Coronary artery (tissue), 2 donors: ENCODE measurements around the gene CHRD.

ENCODE experiments used
- DNase-seq: peaks from one replicate; pipeline ENCODE4 v3.0.0-alpha.2; 2017; ENCODE audit warnings: low spot score
- H3K27ac ChIP-seq, 2 donors: fragments of 200-600 bp; sonication (generic); one replicate each; pipeline ENCODE4 v1.5.1; 2016 to 2019
- H3K4me3 ChIP-seq: fragments of 200-600 bp; sonication (generic); 2 replicates; pipeline ENCODE4 v1.5.1; 2016; ENCODE audit warnings: mild to moderate bottlenecking, moderate library complexity
- TF ChIP-seq, protein P1 (sequence below): fragments of 200-600 bp; sonication (generic); IDR thresholded peaks from one replicate; pipeline ENCODE4 v1.5.1; 2019; ENCODE audit warnings: antibody characterized with exemption

The CHRD gene

DNA sequence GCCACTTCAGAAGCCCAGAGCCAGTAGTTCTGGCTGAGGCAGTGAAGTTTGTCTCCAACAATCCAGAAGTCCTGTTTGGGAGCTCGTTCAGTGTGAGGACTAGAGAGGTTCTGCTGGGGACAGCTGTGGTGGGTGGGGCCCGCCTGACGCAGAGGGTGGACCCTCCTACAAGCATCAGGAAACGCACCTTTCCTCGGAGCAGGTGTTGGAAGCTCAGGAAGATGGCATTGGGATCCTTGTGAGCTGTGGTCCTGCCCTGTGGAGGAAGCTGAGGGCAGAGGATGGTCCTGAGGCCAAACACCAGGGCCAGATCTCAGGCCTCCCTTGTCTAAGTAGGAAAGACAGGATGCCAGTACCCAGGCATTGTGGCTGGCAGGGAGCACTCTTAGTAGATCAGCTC lies 6.9 kb upstream of the CHRD start:
- TF ChIP-seq, protein P1, sequence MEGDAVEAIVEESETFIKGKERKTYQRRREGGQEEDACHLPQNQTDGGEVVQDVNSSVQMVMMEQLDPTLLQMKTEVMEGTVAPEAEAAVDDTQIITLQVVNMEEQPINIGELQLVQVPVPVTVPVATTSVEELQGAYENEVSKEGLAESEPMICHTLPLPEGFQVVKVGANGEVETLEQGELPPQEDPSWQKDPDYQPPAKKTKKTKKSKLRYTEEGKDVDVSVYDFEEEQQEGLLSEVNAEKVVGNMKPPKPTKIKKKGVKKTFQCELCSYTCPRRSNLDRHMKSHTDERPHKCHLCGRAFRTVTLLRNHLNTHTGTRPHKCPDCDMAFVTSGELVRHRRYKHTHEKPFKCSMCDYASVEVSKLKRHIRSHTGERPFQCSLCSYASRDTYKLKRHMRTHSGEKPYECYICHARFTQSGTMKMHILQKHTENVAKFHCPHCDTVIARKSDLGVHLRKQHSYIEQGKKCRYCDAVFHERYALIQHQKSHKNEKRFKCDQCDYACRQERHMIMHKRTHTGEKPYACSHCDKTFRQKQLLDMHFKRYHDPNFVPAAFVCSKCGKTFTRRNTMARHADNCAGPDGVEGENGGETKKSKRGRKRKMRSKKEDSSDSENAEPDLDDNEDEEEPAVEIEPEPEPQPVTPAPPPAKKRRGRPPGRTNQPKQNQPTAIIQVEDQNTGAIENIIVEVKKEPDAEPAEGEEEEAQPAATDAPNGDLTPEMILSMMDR, result no peak
- no peak for DNase-seq
- Histone ChIP-seq H3K27ac (peak overlapping the region in 1 of 2 donors; percentile 20), H3K4me3 (no peak overlapping the region)

DNA sequence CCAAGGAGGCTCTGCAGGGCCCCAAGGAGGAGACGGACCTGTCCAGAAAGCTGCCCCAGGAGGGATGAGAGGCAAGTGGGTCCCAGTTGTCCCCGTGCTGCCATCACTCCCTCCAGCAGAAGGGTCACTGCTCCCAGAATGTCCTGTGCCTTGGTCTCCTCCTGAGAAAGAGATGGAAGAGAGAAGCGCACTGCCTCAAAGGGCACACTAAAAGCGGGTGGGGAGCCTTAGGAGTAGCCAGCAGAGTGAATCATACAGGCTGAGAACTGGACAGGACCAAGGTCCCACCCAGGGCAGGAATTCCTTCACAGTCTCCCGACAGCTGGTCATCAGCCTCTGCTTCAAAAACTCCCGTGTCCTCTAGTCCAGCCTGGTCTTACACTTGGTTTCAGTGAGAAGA lies 6.4 kb upstream of the CHRD start:
- Histone ChIP-seq H3K4me3 (no peak overlapping the region), H3K27ac (peak overlapping the region in 1 of 2 donors; percentile 20)
- DNase-seq, result no peak
- TF ChIP-seq, protein P1, result no peak

DNA sequence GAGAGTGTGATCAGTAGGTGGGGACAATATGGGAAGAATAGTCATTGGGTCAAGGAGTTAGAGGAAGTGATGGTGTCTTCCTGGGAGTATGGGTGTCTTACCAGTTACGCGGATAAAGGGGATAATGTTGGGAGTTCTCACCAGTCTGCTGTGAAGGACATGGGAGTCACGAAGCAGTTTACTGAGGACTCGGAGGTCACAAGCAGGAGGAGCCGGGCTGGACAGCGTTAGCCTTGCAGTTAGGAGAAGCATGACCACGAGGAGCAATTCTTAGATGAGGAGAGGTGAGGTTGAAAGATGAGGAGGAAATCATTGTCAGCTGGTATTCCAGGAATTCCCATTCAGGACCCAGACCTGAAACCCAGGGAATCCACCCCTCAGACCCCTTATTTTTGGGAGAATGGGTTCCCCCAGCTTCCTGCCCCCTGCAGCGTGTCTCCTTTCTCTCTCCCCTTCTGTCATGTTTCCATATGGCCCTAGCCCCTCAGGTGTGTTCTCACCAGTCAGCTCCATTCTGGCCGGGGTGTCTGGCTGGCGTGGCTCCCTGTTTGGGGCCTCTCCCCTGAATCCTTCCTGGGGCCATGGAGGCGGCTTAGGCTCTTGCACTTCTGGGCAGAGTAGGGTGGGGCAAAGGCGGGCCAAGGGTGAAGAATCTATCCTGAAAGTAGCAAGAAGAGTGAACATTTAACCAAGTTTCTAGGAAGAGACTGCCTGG lies 4.0 kb upstream of the CHRD start:
- TF ChIP-seq, protein P1, result no peak
- Histone ChIP-seq H3K4me3 (no peak overlapping the region), H3K27ac (no peak overlapping the region)
- DNase-seq, result no peak

DNA sequence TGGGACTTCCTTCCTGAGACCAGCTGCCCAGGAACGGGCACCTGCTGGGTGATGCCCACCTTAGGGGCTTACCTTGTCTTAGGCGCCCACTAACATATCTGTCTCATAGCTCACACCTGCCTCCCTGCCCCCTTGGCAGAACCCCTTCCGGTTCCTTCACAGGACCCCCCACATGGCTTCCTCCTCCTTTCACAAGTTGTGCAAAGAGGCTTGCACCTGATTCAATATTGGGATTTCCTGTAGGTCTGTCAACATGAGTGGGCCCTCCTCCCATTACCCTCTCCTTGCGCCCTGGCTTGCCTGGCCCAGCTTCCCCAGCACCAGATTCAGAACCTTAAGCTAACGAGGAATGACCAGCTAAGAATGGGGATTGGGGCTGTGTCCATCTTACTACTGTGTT lies 2.5 kb upstream of the CHRD start:
- H3K4me3 ChIP-seq, result no peak overlapping the region
- TF ChIP-seq, protein P1, result no peak
- DNase-seq, result no peak
- no peak overlapping the region for H3K27ac ChIP-seq

DNA sequence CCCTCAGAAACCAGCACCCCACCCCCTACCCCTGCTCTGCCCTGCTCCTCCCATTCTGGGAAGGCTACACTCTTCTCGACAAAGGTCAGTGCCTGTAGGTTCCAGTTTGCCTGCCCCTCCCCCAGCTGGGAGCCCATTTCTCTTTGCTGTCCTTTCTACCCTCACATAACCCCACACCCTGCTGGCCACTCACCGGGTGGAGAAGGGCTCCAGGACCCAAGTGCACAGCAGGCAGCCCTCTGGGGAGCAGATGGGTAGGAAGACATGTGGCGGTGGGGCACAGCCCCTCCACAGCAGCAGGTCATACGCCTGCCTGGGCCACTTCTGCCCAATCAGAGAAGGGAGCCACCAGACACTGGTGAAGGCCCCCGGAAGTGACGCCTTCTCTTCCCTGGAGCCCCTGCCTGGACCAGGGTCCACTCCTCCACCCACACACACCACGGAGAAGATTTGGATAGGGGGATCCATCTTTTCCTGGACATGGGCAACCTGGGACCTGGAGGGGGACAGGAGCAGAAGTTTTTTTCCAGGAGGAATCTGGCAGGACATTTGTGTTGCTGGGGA lies 1.9 kb upstream of the CHRD start, which contains the start of gene THPO:
TSS of gene THPO (minus strand) at position 326 of the 564 bp plus-strand sequence. CDS start 1,948 bp downstream, outside the sequence.
- Histone ChIP-seq H3K27ac (peak within 1 kb of the TSS in 1 of 2 donors; percentile 90), H3K4me3 (no peak within 1 kb of the TSS)
- TF ChIP-seq, protein P1, result no peak
- DNase-seq, result no peak

DNA sequence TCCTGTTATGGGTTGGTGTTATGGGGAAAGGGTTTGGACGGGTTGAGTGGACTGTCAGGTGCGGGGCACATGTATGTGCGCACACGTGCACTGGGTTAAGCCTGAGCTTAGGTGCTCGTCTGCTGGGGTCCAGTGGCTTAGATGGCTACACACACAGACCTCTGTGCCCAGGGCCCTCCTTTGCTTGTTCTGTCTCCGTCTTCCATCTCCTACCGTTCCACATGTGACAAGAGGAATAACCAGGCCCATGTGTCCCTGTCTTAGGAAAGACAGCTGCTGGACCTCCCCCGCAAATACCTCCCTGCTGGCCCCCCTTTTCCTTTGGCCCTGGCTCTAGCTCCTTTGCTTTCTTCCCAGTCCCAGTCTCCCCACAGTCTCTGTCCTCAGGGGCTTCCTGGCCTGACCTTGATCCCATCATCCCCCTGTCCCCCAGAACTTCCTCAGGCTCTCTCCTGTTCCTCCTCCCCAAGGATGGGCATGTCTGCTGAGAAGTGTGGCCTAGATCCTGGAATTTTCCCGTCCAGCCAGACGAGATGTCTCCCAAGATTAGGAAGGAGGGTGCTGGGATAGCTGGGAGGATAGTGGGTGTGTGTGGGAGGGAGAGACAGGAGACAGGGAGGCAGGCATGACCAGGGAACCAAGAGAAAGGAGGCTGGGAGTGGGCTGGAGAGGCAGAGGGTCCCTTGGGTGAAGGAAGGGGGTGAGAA lies 1.1 kb upstream of the CHRD start:
- Histone ChIP-seq H3K4me3 (no peak overlapping the region), H3K27ac (peak overlapping the region; percentile 44 to 90)
- TF ChIP-seq, protein P1, result no peak
- DNase-seq, result no peak
